Effector CD4-positive, alpha-beta T cell (primary cell): ENCODE results near the gene TRABD.

ENCODE experiments used
- DNase-seq: peaks from one replicate; pipeline ENCODE4 v3.0.0-alpha.2; 2020

The TRABD gene

GRCh38 chr22:50175921-50176849, 9.5 kb upstream of the TRABD start:
- DNase-seq, result no peak

- no peak for DNase-seq
These were observed 8.7 kb upstream of the TRABD start for GRCh38 chr22:50176850-50177536.

GRCh38 chr22:50177537-50178470, 7.9 kb upstream of the TRABD start:
- DNase-seq, result no peak

GRCh38 chr22:50178471-50178864, 7.2 kb upstream of the TRABD start:
- DNase-seq, result no peak

- no peak for DNase-seq
These were observed 6.5 kb upstream of the TRABD start for GRCh38 chr22:50178871-50179869.

- DNase-seq, result no peak
These were observed 5.6 kb upstream of the TRABD start for GRCh38 chr22:50179937-50180726.

- DNase-seq, result no peak
These were observed 4.8 kb upstream of the TRABD start for GRCh38 chr22:50180727-50181521.

DNA sequence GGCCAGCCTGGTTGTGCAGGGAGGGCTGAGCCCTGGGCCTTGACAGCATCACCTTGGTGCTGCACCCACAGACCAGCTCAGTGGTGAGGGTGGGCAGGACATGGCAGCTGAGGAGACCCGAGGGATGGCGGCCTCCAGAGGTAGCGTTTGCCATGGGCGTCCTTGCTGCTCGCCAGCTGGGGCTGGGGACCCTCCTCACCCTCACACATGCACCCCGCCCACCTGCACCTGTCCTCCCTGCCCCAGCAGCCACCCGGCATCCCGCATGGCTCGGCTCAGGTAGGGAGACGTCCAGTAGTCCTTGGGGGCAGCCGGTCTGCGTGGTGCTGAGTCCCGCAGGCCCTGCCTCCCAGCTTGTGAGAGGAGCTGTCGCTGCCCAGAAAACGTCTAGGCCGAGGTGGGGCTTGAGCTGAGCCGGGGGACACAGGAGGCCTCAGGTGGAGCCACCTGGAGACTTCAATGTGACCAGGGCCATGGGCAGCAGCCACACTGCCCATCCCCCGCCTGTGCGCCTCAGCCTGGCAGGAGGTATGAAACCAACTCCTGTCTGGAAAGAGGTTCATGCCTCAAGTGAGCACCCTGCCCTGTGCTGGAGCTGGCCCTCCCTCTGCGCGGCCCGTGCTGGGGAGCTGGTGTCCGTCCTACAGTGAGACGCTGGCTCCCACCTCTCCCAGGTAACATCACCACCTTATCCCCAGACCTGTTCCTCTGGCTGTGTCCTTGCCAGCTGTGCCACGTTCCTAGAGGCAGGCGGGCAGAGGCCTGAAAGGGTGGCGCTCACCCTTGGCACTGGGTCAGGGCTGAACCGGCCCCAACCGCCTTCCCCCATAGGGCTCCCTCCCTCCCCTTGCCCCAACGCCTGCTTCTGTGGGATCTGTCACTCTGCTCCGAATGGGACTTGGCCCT, 3.3 kb upstream of the TRABD start:
- no peak for DNase-seq

DNA sequence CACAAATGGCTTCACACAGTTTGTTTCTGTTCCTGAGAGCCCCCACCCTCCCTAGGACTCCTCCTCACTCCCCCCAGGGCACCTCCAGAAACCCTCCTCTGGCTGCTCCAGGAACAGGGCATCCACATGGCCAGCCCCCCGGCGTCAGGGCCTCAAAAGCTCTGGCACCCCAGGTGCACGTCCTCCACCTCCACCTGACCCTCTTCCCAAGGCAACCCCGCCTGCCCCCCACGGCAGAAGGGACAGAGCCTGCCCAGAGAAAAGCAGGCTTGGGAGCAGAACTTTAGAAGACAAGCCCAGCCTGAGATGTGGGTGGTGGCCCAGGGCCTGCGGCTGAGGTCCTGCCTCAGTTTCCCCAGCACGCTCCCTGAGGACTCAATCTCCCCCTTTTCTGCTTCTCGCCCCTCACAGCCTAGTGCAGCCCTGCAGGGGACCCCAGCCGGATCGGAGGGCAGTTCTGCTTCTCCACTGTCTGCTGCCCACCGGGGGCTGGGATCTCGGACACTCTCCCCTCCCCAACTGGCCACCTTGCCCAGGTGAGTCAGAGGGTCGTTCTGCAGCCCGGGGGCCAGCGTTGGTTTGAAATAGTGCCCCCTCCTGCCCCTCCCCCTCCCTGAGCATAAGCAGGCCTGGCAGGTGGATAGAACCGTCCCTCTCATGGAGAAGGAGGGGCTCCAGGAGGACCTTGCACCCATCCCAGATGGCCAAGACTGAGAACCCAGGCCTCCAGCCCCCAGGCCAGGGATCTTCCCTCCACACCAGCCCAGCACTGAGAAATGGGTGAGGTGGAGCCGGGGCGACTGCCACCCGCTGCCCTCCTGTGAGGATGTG, 2.4 kb upstream of the TRABD start:
- DNase-seq, result no peak

- DNase-seq, result no peak
These were observed 1.5 kb upstream of the TRABD start for GRCh38 chr22:50184004-50184901.

- no peak for DNase-seq
These were observed 775 bp upstream of the TRABD start for GRCh38 chr22:50184902-50185374.

DNA sequence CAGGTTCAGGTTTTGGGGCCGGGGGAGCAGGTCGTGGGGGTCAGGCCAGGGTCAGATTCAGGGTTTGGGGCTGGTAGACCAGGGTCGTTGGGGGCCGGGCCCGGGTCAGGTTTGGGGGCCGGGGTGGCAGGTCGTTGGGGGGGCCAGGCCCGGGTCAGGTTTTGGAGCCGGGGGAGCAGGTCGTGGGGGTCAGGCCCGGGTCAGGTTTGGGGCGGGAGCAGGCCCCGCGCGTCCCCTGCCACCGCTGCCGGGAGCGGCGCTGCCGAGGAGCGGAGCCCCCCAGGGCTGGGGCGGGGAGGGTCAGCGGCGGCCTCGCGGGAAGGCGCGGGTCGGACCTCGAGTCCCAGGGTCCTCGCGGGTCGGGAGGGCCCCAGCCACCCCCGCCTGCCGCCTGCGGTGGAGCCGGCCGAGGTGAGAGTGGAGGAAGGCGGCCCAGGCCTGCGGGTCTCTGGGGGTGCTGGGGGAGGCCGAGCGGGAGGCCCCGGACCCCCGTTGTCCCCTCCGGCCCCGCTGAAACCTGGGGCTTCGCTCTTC, 535 bp downstream of the TRABD start:
- no peak for DNase-seq

- no peak for DNase-seq
These were observed 1.2 kb downstream of the TRABD start for GRCh38 chr22:50186761-50187523.

DNA sequence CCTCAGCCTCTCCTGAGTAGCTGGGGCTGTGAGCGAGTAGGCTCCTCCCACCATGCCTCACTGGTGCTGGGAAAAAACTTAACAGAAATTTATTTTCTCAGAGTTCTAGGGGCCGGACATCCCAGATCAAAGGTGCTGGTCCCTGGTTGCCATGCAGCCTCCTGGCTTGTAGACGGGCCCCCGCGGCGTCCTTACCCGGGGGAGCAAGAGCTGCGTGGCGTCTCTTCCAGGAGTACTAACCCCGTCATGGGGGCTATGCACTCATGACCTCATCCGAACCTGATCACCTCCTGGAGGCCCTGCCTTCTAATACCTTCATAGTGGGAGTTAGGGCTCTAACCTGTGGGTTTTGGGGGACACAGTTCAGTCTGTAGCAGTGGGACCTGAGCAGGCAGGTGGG, 2.6 kb downstream of the TRABD start:
- no peak for DNase-seq

DNA sequence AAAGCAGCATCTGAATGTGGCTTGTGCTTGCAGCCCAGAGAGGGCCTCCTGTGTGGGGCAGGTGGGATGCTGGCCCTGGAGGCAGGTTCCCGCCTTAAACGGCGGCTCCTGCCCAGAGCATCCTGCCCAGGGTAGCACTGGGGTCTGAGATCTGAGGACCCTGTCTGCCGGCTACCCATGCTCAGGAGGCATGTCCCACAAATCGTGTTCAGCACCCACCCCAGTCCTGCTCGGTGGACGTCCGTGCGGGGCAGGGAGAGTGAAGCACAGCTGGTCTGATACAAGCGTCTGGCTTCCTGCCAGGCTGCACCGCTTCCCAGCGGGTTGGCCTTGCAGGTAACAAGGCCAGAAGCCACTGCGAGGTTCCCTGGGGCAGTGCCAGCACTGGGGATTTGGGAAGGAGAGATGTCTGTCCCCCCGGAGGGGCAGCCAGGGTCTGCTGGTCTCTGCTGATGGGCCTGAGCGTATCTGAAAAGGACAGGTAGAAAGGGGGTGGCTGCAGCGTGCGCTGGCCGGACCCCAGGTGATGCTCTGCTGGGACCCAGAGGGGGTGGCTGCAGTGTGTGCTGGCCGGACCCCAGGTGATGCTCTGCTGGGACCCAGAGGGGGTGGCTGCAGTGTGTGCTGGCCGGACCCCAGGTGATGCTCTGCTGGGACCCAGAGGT, 3.6 kb downstream of the TRABD start:
- no peak for DNase-seq
